Measurements from ENCODE around the gene STYK1.

- no peak for TF ChIP-seq POLR2AphosphoS5 (IDR thresholded peaks at IDR 0.05)
- no peak for TF ChIP-seq CTCF (IDR thresholded peaks at IDR 0.05)
- TF ChIP-seq POLR2A (IDR thresholded peaks at IDR 0.05; ENCODE audit: low read depth) = no peak
- TF ChIP-seq EP300 (IDR thresholded peaks at IDR 0.05) = no peak
Measured at GRCh38 chr12:10612110-10612509, 61.7 kb downstream of the STYK1 start.

Measured in esophagus muscularis mucosa (tissue), 4 donors.